Endodermal cell (in vitro differentiated cells): ENCODE data around the gene CTSD. TPM values are rescaled to one million over a fixed set of nuclear protein-coding genes. Genes with fewer than 3 reads are reported as not detected.

Source experiments
- DNase-seq: peaks from one replicate; pipeline ENCODE4 v3.0.0-alpha.2; 2017
- H3K27ac ChIP-seq: 2 replicates; pipeline ENCODE4 v1.5.1; 2013; ENCODE audit warnings: mild to moderate bottlenecking, low read depth, low read length, moderate library complexity
- H3K27me3 ChIP-seq: 2 replicates; pipeline ENCODE4 v1.6.1; 2013; ENCODE audit warnings: mild to moderate bottlenecking, low read length, moderate library complexity; ENCODE audit not compliant: insufficient read depth, control insufficient read depth, poor library complexity, severe bottlenecking
- H3K36me3 ChIP-seq: 2 replicates; pipeline ENCODE4 v1.7.0; 2013; ENCODE audit warnings: mild to moderate bottlenecking, low read length, moderate library complexity; ENCODE audit not compliant: control insufficient read depth, insufficient read depth
- H3K4me1 ChIP-seq: one replicate; pipeline ENCODE4 v1.7.0; 2013; ENCODE audit warnings: low read length; ENCODE audit not compliant: control insufficient read depth, insufficient read depth
- H3K4me3 ChIP-seq: 2 replicates; pipeline ENCODE4 v1.5.1; 2013; ENCODE audit warnings: mild to moderate bottlenecking, low read length, moderate library complexity
- H3K9ac ChIP-seq: 2 replicates; pipeline ENCODE4 v1.6.1; 2013; ENCODE audit warnings: mild to moderate bottlenecking, low read length, moderate library complexity; ENCODE audit not compliant: poor library complexity, severe bottlenecking; ENCODE audit errors: extremely low read depth
- H3K9me3 ChIP-seq: 2 replicates; pipeline ENCODE4 v1.6.1; 2013; ENCODE audit warnings: mild to moderate bottlenecking, low read length, moderate library complexity; ENCODE audit not compliant: control insufficient read depth
- H3K27ac Mint-ChIP-seq: 2 replicates; pipeline ENCODE4 v1.8.0; 2020; ENCODE audit warnings: mixed read lengths
- H3K27me3 Mint-ChIP-seq: 2 replicates; pipeline ENCODE4 v1.8.0; 2021; ENCODE audit warnings: mild to moderate bottlenecking, mixed read lengths; ENCODE audit not compliant: insufficient read depth
- H3K36me3 Mint-ChIP-seq: 2 replicates; pipeline ENCODE4 v1.8.0; 2020; ENCODE audit warnings: low read depth, mixed read lengths
- H3K4me1 Mint-ChIP-seq: 2 replicates; pipeline ENCODE4 v1.8.0; 2020; ENCODE audit warnings: mixed read lengths
- H3K4me3 Mint-ChIP-seq: 2 replicates; pipeline ENCODE4 v1.8.0; 2020; ENCODE audit warnings: mild to moderate bottlenecking, moderate library complexity, mixed read lengths
- H3K9me3 Mint-ChIP-seq: 2 replicates; pipeline ENCODE4 v1.8.0; 2020; ENCODE audit warnings: mild to moderate bottlenecking, mixed read lengths
- WGBS, 2 experiments: methylation state at CpG; one replicate each; pipeline versions ENCODE4 v1.1.5 to v1.1.7; 2013; ENCODE audit warnings: missing lambda C conversion rate in 2 of 2, mixed read lengths in 1 of 2; ENCODE audit not compliant: insufficient coverage in 1 of 2, insufficient read length in 1 of 2; 5-methylcytosine and 5-hydroxymethylcytosine counted together
- total RNA-seq, 2 donors: library from RNA; stranded (reverse); fragmentation: NEBNext Ultra II Directional in 1 of 2; extraction: Animal tissue kit (Norgen Biotek cat#: 25700) in 1 of 2; gene quantifications; 2 replicates in 1 of 2; 3 replicates in 1 of 2; pipeline ENCODE4 v1.2.1, GENCODE V29; 2021
- TF ChIP-seq, protein P1 (sequence below): fragments of 200-600 bp; sonication (generic); conservative IDR thresholded peaks from 2 replicates; pipeline ENCODE4 v1.5.0; 2021; ENCODE audit warnings: antibody characterized with exemption, mild to moderate bottlenecking

The CTSD gene
- total RNA-seq, 2 donors from 2014 or later, result 185 to 208 TPM

DNA sequence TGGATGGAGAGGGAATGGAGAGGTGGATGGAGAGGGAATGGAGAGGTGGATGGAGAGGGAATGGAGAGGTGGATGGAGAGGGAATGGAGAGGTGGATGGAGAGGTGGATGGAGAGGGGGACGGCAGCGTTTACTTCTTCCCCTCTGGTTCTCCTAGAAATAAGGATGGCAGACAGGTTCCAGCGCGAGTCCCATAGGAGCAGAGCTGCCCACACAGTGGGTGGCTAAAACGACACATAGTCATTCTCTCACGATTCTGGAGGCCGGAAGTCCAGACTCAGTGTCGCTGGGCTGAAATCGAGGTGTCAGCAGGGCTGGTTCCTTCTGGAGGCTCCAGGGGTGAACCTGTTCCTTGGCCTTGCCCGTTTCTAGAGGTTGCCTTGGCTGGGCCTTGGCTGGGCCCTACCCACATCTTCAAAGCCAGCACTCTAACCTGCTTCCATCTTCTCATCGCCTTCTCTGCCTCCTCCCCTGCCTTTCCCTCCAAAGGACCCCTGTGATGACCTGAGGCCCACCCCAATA lies 12.7 kb upstream of the CTSD start:
- DNase-seq, result no peak
- Histone ChIP-seq H3K36me3 (no peaks in the 10 kb centered on the region), H3K9me3 (no peaks in the 10 kb centered on the region), H3K4me3 (no peak overlapping the region), H3K9ac (no peak overlapping the region), H3K4me1 (no peaks in the 10 kb centered on the region), H3K27me3 (no peaks in the 10 kb centered on the region), H3K27ac (no peak overlapping the region)
- TF ChIP-seq, protein P1, sequence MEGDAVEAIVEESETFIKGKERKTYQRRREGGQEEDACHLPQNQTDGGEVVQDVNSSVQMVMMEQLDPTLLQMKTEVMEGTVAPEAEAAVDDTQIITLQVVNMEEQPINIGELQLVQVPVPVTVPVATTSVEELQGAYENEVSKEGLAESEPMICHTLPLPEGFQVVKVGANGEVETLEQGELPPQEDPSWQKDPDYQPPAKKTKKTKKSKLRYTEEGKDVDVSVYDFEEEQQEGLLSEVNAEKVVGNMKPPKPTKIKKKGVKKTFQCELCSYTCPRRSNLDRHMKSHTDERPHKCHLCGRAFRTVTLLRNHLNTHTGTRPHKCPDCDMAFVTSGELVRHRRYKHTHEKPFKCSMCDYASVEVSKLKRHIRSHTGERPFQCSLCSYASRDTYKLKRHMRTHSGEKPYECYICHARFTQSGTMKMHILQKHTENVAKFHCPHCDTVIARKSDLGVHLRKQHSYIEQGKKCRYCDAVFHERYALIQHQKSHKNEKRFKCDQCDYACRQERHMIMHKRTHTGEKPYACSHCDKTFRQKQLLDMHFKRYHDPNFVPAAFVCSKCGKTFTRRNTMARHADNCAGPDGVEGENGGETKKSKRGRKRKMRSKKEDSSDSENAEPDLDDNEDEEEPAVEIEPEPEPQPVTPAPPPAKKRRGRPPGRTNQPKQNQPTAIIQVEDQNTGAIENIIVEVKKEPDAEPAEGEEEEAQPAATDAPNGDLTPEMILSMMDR, result no peak
- no peak overlapping the region for H3K27ac Mint-ChIP-seq
- 92 to 93% methylated on average over 10 to 11 of the region's 11 CpGs for WGBS, 2 experiments
- H3K27me3 Mint-ChIP-seq, result peaks cover 30% of the 10 kb centered on the region
- H3K9me3 Mint-ChIP-seq, result peaks cover 2% of the 10 kb centered on the region
- H3K4me1 Mint-ChIP-seq, result peaks cover 3% of the 10 kb centered on the region
- no peak overlapping the region for H3K4me3 Mint-ChIP-seq
- H3K36me3 Mint-ChIP-seq, result no peaks in the 10 kb centered on the region

DNA sequence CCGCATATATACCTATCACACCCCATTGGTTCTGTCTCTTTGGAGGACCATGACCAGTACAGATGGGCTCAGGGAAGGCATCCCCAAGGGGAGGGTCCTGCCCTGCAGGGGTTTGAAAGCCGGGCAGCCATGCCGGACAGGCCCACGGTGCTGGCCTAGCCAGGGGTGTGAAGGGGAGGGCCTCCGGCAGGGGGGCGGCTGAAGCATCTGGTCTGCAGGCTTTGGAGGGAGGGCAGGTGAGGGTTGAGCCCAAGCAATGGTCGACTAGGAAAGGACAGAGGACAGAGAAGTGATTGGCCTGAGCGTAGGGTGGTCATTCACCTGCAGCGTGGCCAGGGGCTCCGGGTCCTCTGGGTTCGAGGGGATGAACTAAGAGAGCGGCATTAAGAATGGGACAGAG lies 11.2 kb upstream of the CTSD start:
- no peaks in the 10 kb centered on the region for H3K4me1 ChIP-seq
- H3K9me3 ChIP-seq, result no peaks in the 10 kb centered on the region
- Mint-ChIP-seq H3K9me3 (peaks cover 2% of the 10 kb centered on the region), H3K4me1 (peaks cover 3% of the 10 kb centered on the region), H3K27ac (no peak overlapping the region), H3K27me3 (peaks cover 40% of the 10 kb centered on the region), H3K36me3 (no peaks in the 10 kb centered on the region), H3K4me3 (no peak overlapping the region)
- DNase-seq, result no peak
- 79 to 80% methylated on average over 5 to 12 of the region's 12 CpGs for WGBS, 2 experiments
- H3K9ac ChIP-seq, result no peak overlapping the region
- no peak overlapping the region for H3K4me3 ChIP-seq
- TF ChIP-seq, protein P1, result no peak
- H3K27me3 ChIP-seq, result no peaks in the 10 kb centered on the region
- H3K27ac ChIP-seq, result no peak overlapping the region
- no peaks in the 10 kb centered on the region for H3K36me3 ChIP-seq

DNA sequence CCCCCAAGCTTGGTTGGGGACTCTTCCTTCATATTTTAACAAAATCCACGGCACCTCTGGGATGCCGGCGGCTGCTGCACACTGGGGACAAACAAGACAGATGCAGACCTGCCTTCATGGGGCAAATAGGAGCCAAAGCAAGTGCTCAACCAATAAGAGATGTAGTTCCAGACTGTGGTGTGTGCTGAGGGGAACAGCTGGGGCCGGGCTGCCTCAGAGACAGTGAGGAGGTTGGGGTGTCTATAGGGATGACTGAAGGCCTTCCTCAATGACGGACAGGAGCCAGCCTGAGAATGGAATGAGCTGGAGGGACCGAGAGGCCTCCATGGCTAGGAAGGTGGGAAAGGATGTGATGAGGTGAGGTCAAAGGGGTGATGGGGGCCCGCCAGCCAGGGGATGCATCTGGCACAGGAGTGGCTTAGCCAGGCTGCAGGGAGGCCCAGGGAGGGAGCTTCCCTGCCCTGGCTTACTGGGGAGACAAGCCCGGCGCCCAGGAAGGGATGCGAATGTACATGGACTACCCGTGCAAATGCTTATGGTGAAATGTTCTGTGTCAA lies 10.3 kb upstream of the CTSD start:
- Mint-ChIP-seq H3K27me3 (peaks cover 37% of the 10 kb centered on the region), H3K4me1 (peaks cover 3% of the 10 kb centered on the region), H3K36me3 (no peaks in the 10 kb centered on the region), H3K27ac (no peak overlapping the region), H3K4me3 (no peak overlapping the region), H3K9me3 (peaks cover 2% of the 10 kb centered on the region)
- H3K4me1 ChIP-seq, result no peaks in the 10 kb centered on the region
- H3K9me3 ChIP-seq, result no peaks in the 10 kb centered on the region
- no peaks in the 10 kb centered on the region for H3K27me3 ChIP-seq
- H3K9ac ChIP-seq, result no peak overlapping the region
- no peaks in the 10 kb centered on the region for H3K36me3 ChIP-seq
- no peak overlapping the region for H3K27ac ChIP-seq
- no peak for DNase-seq
- WGBS, 2 experiments, result 93 to 97% methylated on average over 9 to 11 of the region's 11 CpGs
- TF ChIP-seq, protein P1, result no peak
- no peak overlapping the region for H3K4me3 ChIP-seq
